HG03196 (cell line): Measurements from ENCODE around the gene CCNG2.
"Not testable (repeated sequence)": the region's sequence is repeated elsewhere in the genome, so short reads cannot be mapped to it uniquely, and the experiment has no call there.

Experiments
- ATAC-seq: cut with Tn5 transposase; IDR thresholded peaks from one replicate; pipeline ENCODE4 v1.9.1; 2021; ENCODE audit not compliant: unreplicated experiment

Gene CCNG2, protein sequence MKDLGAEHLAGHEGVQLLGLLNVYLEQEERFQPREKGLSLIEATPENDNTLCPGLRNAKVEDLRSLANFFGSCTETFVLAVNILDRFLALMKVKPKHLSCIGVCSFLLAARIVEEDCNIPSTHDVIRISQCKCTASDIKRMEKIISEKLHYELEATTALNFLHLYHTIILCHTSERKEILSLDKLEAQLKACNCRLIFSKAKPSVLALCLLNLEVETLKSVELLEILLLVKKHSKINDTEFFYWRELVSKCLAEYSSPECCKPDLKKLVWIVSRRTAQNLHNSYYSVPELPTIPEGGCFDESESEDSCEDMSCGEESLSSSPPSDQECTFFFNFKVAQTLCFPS

DNA sequence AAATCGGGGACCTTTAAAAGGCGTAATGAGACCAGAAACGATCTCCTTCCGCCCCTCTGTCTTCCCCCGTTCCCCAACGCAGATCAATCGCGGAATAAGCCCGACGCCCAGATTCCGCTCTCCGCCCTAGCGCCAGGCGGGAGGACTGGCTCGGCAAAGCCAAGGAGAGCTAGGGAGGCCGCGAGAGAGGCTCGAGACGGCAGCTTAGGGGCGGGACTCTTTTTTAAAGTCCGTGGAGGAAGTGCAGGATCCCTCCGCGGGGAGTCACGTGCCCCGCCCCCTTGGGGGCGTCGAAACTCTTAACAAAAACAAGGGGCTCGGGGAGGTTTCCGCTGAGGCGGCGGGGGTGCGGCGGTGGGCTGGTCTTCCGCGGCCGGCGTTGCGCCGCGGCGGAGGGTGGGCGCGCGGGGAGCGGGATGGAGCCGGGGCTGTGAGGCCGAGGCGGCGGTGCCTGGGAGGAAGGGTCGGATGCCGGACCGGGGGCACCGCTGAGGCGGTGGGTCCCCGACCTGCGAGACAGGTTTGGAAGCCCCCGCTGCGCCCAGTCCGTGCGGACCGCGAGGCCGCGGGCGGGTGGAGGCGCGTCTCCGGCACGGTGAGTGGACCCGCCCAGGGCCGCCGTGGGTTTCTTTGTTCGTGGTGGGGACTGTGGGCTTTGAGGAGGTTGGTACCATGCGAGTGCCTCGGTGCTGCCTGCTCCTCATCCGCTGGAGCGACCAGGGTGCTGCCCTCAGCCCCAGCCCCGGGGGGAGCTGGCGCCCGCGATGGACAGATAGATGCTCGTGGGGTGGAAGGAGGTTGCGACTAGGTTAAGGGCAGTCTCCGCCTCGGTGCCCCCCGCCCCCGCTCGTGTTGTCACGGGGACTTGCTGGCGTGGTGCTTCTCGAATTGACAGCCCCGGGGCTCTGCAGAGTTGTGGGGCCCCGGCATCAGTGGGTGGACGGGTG, at the start of gene CCNG2:
CCNG2 (plus strand) TSS at position 296 of the 947 bp plus-strand sequence. CDS start 1,326 bp downstream, outside the sequence.
- peak; percentile 25 for ATAC-seq

DNA sequence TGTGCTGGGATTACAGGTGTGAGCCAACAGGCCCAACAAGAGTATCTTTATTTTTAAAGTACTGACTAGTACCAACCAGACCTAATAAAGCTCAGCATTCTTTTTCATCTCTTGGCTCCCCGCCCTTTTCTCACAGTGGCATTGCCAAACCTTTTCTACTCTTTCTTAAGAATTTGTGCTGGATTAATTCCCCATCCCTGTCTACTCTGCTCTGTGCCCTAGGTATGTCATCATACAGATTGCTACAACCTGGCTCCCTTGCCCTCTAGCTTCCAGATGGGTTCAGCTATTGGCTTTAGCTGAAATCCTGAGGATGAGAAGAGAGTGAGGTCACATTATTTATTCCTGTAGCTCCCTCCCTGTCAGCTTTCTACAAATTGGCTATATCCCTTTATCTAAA, 46.3 kb upstream of the CCNG2 start:
- no peak for ATAC-seq

DNA sequence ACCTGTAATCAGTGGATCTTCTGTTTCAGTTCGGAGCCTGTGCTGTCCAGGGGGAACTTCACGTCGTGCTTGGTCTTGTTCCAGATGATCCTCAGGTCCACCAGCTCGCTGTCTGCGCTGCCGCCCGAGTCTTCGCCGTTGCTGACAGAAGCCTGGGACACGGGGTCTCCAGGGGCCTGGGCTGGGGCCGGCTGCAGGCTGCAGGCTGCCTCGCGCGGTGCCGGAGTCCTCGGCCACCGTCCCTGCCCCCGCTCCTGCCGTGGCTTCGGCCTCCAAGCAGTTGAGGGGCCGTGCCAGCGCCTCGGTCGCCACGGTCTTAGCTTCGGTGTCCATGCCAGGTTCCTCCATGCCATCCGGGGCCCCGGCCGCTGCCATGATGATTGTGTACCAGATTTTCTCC, 43.9 kb upstream of the CCNG2 start:
- no peak for ATAC-seq

DNA sequence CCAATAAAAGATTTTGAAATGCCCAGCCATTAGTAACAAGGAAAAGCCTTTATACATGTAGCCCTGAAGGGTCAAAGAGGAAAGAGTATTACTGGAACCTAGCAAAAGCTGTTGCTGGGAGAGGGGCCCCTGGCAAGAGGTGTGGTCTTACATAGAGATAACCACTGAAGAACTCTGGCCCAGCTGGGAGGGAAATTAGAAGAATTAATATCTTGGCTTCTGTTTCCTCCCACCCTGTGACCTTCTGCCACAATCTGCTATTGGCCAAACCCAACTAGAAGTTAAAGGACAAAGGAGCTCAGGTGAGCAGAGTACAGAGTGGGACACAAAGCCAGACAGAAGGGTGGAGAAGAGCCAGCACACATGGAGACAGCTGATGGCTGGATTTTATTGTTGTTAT, 39.3 kb upstream of the CCNG2 start:
- no peak for ATAC-seq

DNA sequence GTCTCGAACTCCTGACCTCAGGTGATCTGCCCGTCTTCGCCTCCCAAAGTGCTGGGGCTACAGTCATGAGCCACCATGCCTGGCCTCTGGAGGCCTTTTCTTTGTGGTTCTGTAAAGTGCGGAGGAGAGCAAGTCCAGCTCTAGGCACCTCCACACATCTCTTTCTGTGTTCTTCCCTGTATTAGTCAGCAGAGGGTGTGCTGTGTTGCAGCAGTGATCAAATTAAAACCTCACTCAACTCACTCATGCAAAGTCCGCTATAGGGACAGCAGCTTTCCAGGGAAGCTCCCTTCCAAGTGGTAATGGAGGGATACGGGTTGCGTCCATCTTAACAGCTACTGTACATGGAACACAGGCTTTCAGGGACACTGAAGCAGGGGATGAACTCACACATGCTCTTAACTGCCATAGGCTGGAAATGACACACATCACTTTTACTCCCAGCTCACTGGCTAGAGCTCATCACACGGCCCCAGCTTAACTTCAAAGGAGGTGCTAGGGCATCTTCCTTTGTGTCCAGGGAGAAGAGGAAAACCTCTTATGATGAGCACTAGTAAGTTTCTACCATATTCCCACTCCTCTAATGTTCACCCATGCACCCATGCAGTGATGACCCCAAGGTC, 36.0 kb upstream of the CCNG2 start:
- ATAC-seq, result no peak

DNA sequence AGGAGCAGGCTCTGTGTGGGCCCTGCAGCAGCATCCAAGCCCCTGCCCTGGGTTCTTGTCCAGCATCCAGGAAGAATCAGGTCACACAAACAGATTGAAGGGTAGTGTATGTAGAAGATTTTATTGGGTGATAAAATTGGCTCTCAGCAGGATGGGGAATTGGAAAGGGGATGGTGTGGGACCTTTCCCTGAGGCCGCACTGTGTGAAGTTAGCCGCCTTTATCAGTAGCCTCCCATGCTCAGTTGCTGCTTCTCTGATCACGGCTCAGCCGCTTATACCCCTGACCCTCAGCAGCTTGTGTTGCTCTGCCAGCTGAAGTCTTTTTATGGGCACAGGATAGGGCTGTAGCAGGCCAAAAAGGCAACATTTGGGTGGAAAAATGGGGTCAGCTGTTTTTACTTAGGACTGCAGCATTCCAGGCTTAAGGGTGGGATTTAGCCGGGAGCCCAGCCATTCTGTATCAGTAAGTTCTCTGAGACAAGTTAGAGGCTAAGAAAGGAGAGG, 35.2 kb upstream of the CCNG2 start:
- no peak for ATAC-seq

DNA sequence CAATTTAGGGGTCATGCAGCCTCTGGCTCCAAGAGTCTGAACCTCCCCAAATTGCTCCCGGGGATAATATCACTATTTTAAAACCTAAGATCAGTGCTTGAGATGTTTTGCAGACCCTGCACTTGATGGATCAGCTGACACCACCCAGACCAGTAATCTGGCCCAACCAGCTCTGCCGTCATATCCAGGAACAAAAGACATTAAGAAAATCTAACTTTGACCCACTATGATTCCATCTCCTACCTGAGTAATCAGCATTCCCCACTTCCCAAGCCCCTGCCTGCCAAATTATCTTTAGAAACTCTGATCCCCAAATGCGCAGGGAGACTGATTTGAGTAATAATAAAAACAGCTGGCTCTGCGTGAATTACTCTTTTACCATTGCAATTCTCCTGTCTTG, 34.4 kb upstream of the CCNG2 start:
- ATAC-seq, result no peak

DNA sequence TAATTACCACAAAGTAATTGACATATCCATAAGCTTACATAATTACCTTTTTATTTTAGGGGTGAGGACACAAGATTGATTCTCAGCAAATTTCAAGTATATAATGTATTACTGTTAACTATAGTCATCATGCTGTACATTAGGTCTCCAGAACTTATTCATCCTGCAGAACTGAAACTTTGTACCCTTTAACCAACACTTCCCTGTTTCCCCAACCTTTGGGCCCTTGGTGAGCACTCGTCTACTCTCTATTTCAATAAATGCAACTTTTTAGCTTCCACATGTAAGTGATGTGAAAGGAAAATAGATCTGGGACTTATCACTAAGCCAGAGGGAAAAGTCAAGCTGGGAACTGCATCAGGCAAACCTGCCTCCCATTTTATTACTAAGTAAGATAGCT, 33.6 kb upstream of the CCNG2 start:
- ATAC-seq, result no peak

DNA sequence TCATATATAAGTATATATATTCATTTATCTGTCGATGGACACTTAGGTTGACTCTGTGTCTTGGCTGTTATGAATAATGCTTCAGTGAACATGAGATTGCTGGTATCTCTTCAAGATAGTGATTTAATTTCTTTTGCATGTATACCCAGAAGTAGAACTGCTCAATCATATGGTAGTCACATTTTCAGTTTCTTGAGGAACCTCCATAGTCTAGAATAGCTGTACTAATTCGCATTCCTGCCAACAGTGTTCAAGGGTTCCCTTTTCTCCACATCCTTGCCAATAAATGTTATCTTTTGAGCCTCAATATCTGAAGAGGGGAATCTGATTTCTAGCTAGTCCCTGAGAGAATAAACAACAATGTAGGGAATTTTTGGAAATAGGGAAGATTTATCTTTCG, 32.4 kb upstream of the CCNG2 start:
- no peak for ATAC-seq

DNA sequence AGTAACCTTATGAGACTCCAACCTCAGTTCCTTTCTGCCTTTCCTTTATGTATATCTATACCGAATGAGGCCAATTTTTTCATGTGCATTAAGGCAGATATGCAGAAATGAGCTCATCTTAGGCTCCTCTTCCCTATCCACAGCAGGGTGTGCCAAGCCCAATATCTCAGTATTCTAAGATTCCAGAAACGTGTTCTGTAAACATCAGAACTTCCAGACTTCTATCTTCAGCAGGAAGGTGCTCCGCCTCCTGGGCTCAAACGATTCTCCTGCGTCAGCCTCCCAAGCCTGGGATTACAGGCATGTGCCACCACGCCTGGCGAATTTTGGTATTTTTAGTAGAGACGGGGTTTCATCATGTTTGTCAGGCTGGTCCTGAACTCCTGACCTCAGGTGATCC, 31.0 kb upstream of the CCNG2 start:
- ATAC-seq, result no peak

DNA sequence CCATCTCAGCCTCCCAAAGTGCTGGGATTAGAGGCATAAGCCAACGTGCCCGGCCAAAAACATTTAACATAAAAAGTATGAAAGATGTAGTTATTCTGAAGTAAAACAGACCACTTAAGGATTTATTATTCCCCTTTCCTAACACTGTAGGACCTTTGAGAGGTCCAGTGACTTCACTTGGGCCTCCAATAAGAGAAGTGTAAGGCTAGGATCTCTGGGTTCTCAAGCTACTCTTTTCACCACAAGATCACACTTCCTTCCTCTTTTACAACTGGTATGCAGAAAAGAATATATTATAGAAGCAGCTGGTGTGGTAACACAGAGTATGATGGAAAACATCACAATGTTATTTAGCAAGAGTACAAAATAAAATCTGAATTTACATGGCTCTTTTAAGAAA, 30.2 kb upstream of the CCNG2 start:
- peak; percentile 85 for ATAC-seq

DNA sequence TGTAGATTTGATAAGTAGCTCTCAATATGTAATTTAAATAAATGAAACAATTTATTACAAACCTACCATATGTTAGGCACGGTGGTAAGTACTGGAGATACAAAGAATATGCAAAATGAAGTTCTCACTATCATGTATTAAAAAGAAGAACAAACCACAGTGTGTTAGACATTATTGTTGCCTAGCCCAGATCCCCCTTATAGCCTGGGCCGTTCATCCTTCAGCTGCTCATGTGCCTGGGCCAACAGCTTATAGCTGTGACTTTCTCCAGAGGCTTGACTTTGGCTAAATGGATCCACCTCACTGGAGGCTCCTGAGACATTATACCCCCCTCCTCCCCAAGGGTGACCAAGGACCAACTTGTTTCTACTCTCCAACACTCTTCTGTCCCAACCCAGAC, 29.8 kb upstream of the CCNG2 start:
- ATAC-seq, result peak; percentile 45

DNA sequence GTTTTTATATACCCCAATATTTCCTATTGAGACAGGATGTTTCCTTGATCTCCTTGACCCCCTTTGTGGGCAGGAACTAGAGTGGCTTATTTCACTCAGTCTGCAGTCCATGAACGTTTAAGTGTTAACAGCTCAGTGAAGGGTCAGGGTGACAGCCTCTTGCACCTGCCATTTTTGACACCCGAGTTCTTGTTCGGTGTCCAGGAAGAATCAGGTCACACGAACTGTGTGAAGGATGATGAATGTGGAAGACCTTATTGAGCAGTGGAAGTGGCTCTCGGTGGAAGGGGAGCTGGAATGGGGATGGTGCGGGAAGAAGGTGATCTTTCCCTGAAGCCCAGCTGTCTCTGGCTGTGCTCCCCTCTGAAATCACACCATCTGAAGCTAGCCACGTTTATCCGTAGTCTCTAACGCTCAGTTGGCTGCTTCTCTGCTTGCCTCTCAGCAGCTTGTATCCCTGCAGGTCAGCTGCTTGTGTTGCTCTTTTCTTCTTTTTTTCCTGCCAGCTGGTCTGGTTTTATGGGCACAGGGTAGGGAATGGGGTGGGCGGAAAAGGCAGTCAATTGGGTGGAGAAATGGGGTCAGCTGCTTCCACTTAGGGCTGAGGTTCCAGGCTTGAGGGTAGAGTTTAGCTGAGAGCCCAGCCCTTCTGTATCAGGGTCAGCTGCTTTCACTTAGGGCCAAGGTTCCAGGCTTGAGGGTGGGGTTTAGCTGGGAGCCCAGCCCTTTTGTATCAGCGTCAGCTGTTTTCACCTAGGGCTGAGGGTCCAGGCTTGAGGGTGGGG, 29.0 kb upstream of the CCNG2 start:
- ATAC-seq, result no peak

DNA sequence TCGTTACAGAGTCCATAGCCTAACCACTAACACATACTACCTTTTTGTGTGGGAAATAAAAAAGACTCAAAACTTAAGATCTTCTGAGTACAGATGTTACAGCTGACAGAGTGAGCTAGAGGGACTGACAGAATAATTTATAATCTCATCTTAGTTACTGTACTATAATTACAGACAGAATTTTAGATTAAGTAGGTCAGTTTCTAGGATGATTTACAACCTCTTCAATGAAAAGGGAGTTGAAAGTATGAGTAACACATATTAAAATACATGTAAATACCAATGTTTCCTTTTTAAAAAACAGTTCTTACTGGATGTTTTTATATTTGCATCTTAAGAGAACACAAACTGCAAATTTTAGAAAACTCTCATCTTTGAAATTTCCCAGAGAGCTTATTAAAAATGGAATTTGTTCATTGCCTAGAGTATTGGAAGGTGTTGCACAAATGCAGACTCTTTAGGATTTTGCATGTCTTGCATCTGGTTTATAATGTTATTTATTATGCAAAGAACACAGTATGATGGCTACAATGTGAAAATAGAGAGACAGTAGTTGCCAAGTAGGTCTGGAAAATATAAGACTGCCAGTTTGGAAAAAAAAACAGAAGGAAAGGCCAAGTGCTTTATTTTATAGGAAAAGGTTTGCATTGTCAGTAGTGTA, 24.2 kb upstream of the CCNG2 start:
- no peak for ATAC-seq

DNA sequence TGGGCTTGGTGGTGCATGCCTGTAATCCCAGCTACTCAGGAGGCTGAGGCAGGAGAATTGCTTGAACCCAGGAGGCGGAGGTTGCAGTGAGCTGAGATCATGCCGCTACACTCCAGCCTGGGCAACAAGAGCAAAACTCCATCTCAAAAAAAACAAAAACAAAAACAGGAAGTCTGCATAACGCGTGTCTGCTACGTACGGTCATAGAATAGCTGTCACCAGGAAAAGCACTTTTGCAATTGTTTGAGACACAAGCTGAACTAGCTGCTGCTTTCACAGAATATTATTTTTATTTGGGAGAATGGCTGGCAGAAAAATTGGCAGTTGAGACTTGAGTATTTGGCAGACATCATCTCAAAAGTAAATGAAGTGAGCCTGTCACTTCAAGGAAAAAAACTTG, 19.6 kb upstream of the CCNG2 start:
- ATAC-seq, result not testable (repeated sequence)

DNA sequence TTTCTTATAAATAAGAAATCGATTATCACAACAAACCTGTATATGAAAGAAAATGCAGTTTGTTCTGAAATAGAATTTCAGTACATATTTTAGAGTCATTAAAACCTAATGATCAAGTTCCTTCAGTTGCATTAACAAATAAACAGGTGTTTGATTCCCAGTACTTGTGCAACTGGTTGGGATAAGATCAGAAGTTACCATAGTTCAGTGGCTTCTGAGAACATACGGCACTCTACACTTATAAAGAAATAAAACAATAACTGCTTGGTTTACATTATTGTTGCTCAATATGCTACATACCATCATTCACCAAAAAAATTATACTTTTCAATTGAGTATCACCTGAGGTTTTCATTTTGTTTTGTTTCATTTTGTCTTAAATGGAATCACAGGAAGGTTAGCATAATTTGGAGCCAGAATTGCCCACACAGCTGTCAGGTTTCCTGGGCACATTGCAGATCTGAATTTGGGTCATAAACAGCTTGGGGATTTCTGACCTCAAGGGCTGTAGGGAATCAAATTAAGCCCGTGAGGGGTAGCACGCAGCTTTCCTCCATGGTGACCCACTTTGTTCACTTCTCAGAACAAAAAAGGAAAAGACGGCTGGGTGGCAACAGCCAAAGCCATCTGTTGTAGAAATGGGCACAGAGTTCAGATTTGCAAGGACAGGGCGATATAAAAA, 14.9 kb upstream of the CCNG2 start:
- ATAC-seq, result no peak

DNA sequence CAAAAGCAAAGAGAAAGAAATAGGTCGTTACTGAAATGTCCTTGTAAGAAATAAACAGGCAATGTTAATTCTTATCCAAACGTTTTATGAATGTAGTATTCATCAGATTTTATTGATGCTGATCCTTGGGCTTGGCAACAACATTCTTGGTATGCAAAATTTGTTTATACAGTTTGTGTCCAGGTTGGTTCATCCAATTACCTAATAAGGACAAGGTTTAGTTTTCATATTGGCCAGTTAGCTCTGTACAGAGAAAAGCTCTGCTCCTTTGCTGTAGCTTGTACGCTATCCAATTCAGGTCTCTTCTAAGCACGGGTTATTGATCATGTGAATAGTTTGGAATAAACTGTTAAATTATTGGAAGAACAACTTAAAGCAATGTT, 14.4 kb upstream of the CCNG2 start:
- no peak for ATAC-seq

DNA sequence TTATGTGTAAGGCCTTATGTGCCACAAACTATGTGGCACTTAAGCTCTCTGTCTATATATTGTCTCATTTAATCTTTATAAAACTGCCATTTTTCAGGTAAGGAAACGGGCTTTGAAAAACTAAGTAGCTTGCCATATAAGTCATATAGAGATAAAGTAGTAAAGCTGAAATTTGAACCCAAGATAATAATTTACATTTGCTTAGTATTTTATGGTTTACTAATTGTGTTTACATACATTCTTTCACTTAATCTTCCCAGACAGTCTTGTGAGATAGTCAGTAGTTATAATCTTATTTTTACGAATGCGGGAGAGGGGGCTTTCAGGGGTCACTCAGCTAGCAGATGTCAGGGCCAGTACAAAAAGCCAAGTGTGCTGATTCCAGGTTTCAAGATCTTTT, 13.9 kb upstream of the CCNG2 start:
- no peak for ATAC-seq

DNA sequence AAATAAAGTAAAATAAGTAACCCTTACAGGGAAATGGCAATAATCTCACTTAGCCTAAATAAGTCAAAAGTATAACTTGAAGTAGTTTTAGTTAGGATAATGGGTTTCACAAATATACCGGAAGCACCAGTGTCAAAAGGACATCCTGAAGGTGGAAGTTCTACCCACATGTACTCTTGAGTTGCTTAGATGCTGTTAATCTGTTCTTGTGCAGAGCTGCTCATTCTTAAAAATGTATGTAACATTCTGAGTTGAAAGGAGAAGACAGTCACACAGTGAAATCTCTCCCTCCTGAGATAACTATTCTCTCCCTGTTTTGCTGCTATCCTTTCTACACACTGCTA, 11.2 kb upstream of the CCNG2 start:
- no peak for ATAC-seq
